ENCODE results near the gene PRR20G.
"Not testable (repeated sequence)": the region's sequence is repeated elsewhere in the genome, so short reads cannot be mapped to it uniquely, and the experiment has no call there.

Gene PRR20G

GRCh38 chr3:127312818-127313217 lies 25.0 kb upstream of the PRR20G start:
- Mint-ChIP-seq H3K9me3 (no peaks in the 10 kb centered on the region), H3K4me3 (no peak overlapping the region), H3K27ac (no peak overlapping the region), H3K36me3 (ENCODE audit: low read depth) (no peaks in the 10 kb centered on the region), H3K4me1 (ENCODE audit: low read depth) (peaks cover 8% of the 10 kb centered on the region), H3K27me3 (peaks cover 35% of the 10 kb centered on the region)
- intact Hi-C loops (cut with micrococcal nuclease): no loop called here

GRCh38 chr3:127308821-127309220 lies 21.0 kb upstream of the PRR20G start:
- intact Hi-C loops (cut with micrococcal nuclease); H3K4me3 Mint-ChIP-seq; H3K36me3 Mint-ChIP-seq (ENCODE audit: low read depth); H3K9me3 Mint-ChIP-seq: not testable (repeated sequence)
- Mint-ChIP-seq H3K4me1 (ENCODE audit: low read depth) (peaks cover 41% of the 10 kb centered on the region), H3K27ac (peak overlapping the region; percentile 84), H3K27me3 (peaks cover 24% of the 10 kb centered on the region)

GRCh38 chr3:127307916-127308315 lies 20.1 kb upstream of the PRR20G start:
- Mint-ChIP-seq H3K36me3 (ENCODE audit: low read depth) (no peaks in the 10 kb centered on the region), H3K4me3 (no peak overlapping the region), H3K4me1 (ENCODE audit: low read depth) (peaks cover 41% of the 10 kb centered on the region), H3K27ac (peak overlapping the region; percentile 84), H3K9me3 (no peaks in the 10 kb centered on the region), H3K27me3 (peaks cover 21% of the 10 kb centered on the region)
- intact Hi-C loops (cut with micrococcal nuclease): no loop called here

- H3K9me3 Mint-ChIP-seq: no peaks in the 10 kb centered on the region
- peaks cover 22% of the 10 kb centered on the region for H3K27me3 Mint-ChIP-seq
- H3K4me1 Mint-ChIP-seq (ENCODE audit: low read depth): peaks cover 41% of the 10 kb centered on the region
- intact Hi-C loops (cut with micrococcal nuclease): no loop called here
- H3K4me3 Mint-ChIP-seq: peak overlapping the region; percentile 13
- H3K36me3 Mint-ChIP-seq (ENCODE audit: low read depth): no peaks in the 10 kb centered on the region
- peak overlapping the region; percentile 84 for H3K27ac Mint-ChIP-seq
These were observed 19.4 kb upstream of the PRR20G start for GRCh38 chr3:127307112-127307835.

- peak overlapping the region; percentile 84 for H3K27ac Mint-ChIP-seq
These were observed 18.7 kb upstream of the PRR20G start for GRCh38 chr3:127306361-127307111.

GRCh38 chr3:127305499-127306060 lies 17.7 kb upstream of the PRR20G start:
- intact Hi-C loops (cut with micrococcal nuclease): no loop called here
- H3K27ac Mint-ChIP-seq: peak overlapping the region; percentile 84

More at GRCh38 chr3:127306361-127307111, 18.7 kb upstream of the PRR20G start:
- H3K4me3 Mint-ChIP-seq: no peak overlapping the region
- no peaks in the 10 kb centered on the region for H3K9me3 Mint-ChIP-seq
- intact Hi-C loops (cut with micrococcal nuclease): no loop called here
- H3K36me3 Mint-ChIP-seq (ENCODE audit: low read depth): no peaks in the 10 kb centered on the region
- peaks cover 41% of the 10 kb centered on the region for H3K4me1 Mint-ChIP-seq (ENCODE audit: low read depth)
- peaks cover 19% of the 10 kb centered on the region for H3K27me3 Mint-ChIP-seq

GRCh38 chr3:127304121-127304744 lies 16.4 kb upstream of the PRR20G start:
- Mint-ChIP-seq H3K27ac (peak overlapping the region; percentile 13), H3K9me3 (no peaks in the 10 kb centered on the region), H3K36me3 (ENCODE audit: low read depth) (no peaks in the 10 kb centered on the region), H3K27me3 (peaks cover 17% of the 10 kb centered on the region), H3K4me1 (ENCODE audit: low read depth) (peaks cover 54% of the 10 kb centered on the region), H3K4me3 (no peak overlapping the region)
- intact Hi-C loops (cut with micrococcal nuclease): no loop called here

More at GRCh38 chr3:127305499-127306060, 17.7 kb upstream of the PRR20G start:
- no peaks in the 10 kb centered on the region for H3K36me3 Mint-ChIP-seq (ENCODE audit: low read depth)
- no peak overlapping the region for H3K4me3 Mint-ChIP-seq
- peaks cover 17% of the 10 kb centered on the region for H3K27me3 Mint-ChIP-seq
- peaks cover 44% of the 10 kb centered on the region for H3K4me1 Mint-ChIP-seq (ENCODE audit: low read depth)
- H3K9me3 Mint-ChIP-seq: no peaks in the 10 kb centered on the region

GRCh38 chr3:127299276-127299675 lies 11.4 kb upstream of the PRR20G start:
- Mint-ChIP-seq H3K27me3 (peaks cover 7% of the 10 kb centered on the region), H3K4me3 (no peak overlapping the region), H3K36me3 (ENCODE audit: low read depth) (no peaks in the 10 kb centered on the region), H3K4me1 (ENCODE audit: low read depth) (peaks cover 32% of the 10 kb centered on the region), H3K9me3 (no peaks in the 10 kb centered on the region), H3K27ac (peak overlapping the region; percentile 76)
- intact Hi-C loops (cut with micrococcal nuclease): no loop called here

GRCh38 chr3:127296959-127297358 lies 9.1 kb upstream of the PRR20G start:
- H3K27me3 Mint-ChIP-seq: peaks cover 2% of the 10 kb centered on the region
- H3K4me3 Mint-ChIP-seq: no peak overlapping the region
- H3K4me1 Mint-ChIP-seq (ENCODE audit: low read depth): peaks cover 30% of the 10 kb centered on the region
- intact Hi-C loops (cut with micrococcal nuclease): no loop called here
- no peaks in the 10 kb centered on the region for H3K9me3 Mint-ChIP-seq
- no peaks in the 10 kb centered on the region for H3K36me3 Mint-ChIP-seq (ENCODE audit: low read depth)
- no peak overlapping the region for H3K27ac Mint-ChIP-seq

GRCh38 chr3:127296166-127296565 lies 8.3 kb upstream of the PRR20G start:
- Mint-ChIP-seq H3K27me3 (peaks cover 2% of the 10 kb centered on the region), H3K4me3 (no peak overlapping the region), H3K4me1 (ENCODE audit: low read depth) (peaks cover 30% of the 10 kb centered on the region), H3K9me3 (no peaks in the 10 kb centered on the region), H3K36me3 (ENCODE audit: low read depth) (no peaks in the 10 kb centered on the region), H3K27ac (no peak overlapping the region)
- intact Hi-C loops (cut with micrococcal nuclease): no loop called here

- H3K4me1 Mint-ChIP-seq (ENCODE audit: low read depth): peaks cover 15% of the 10 kb centered on the region
- H3K9me3 Mint-ChIP-seq; intact Hi-C loops (cut with micrococcal nuclease); H3K36me3 Mint-ChIP-seq (ENCODE audit: low read depth); H3K4me3 Mint-ChIP-seq; H3K27ac Mint-ChIP-seq; H3K27me3 Mint-ChIP-seq: not testable (repeated sequence)
These were observed 5.8 kb upstream of the PRR20G start for GRCh38 chr3:127293650-127294049.

- intact Hi-C loops (cut with micrococcal nuclease): no loop called here
- no peak overlapping the region for H3K27ac Mint-ChIP-seq
- H3K4me1 Mint-ChIP-seq (ENCODE audit: low read depth): peaks cover 6% of the 10 kb centered on the region
These were observed 3.8 kb upstream of the PRR20G start for GRCh38 chr3:127291611-127292010.

GRCh38 chr3:127291114-127291513 lies 3.3 kb upstream of the PRR20G start:
- H3K9me3 Mint-ChIP-seq: peaks cover 23% of the 10 kb centered on the region
- H3K4me3 Mint-ChIP-seq: no peak overlapping the region
- H3K27me3 Mint-ChIP-seq: peaks cover 2% of the 10 kb centered on the region
- peaks cover 10% of the 10 kb centered on the region for H3K4me1 Mint-ChIP-seq (ENCODE audit: low read depth)
- H3K27ac Mint-ChIP-seq: no peak overlapping the region
- no peaks in the 10 kb centered on the region for H3K36me3 Mint-ChIP-seq (ENCODE audit: low read depth)
- intact Hi-C loops (cut with micrococcal nuclease): no loop called here

More at GRCh38 chr3:127291611-127292010, 3.8 kb upstream of the PRR20G start:
- H3K36me3 Mint-ChIP-seq (ENCODE audit: low read depth): no peaks in the 10 kb centered on the region
- H3K4me3 Mint-ChIP-seq: no peak overlapping the region
- H3K9me3 Mint-ChIP-seq: peaks cover 23% of the 10 kb centered on the region
- H3K27me3 Mint-ChIP-seq: peaks cover 2% of the 10 kb centered on the region
